Brain microvascular endothelial cell (primary cell): ENCODE data around the gene GNA12.
A peak's percentile ranks its signal among the peaks of the same experiment; 100 is the strongest.

Source experiments
- DNase-seq: peaks from one replicate; pipeline ENCODE4 v3.0.0-alpha.2; 2020
- H3K27ac ChIP-seq: fragments of 250-450 bp; sonication (Bioruptor Pico); 2 replicates; pipeline ENCODE4 v1.5.1; 2020; ENCODE audit warnings: mild to moderate bottlenecking, moderate library complexity
- H3K27me3 ChIP-seq: fragments of 250-450 bp; sonication (Bioruptor Pico); replicated peaks from 2 replicates; pipeline ENCODE4 v1.5.1; 2020; ENCODE audit warnings: mild to moderate bottlenecking
- H3K36me3 ChIP-seq: fragments of 250-450 bp; sonication (Bioruptor Pico); replicated peaks from 2 replicates; pipeline ENCODE4 v1.5.1; 2020; ENCODE audit warnings: mild to moderate bottlenecking
- H3K4me3 ChIP-seq: 2 replicates; pipeline ENCODE4 v1.5.1; 2011; ENCODE audit warnings: low read depth, mild to moderate bottlenecking, control low read depth, low read length, moderate library complexity
- CTCF ChIP-seq: IDR thresholded peaks from 2 replicates; pipeline ENCODE4 v1.5.1; 2011; ENCODE audit warnings: low read depth, mild to moderate bottlenecking, moderate library complexity, low read length, control low read depth, inconsistent platforms; ENCODE audit errors: missing control alignments
- in situ Hi-C: cut with HindIII; loops from 2 replicates; pipeline ENCODE4 v1.10.0; 2017; ENCODE audit warnings: low sequenced_read_pairs, low pct_ligation_motif_present

The GNA12 gene

GRCh38 chr7:2781636-2782035 is 62.5 kb downstream of the GNA12 start:
- TF ChIP-seq CTCF: no peak
- DNase-seq: peak; percentile 63
- H3K36me3 ChIP-seq: peaks cover under 1% of the 10 kb centered on the region
- no peaks in the 10 kb centered on the region for H3K27me3 ChIP-seq
- H3K4me3 ChIP-seq: no peak overlapping the region
- in situ Hi-C loops: no loop called here
- H3K27ac ChIP-seq: peak overlapping the region; percentile 42

GRCh38 chr7:2779051-2779450 is 65.1 kb downstream of the GNA12 start:
- in situ Hi-C loops: no loop called here
- DNase-seq: peak; percentile 11
- Histone ChIP-seq H3K4me3 (no peak overlapping the region), H3K27ac (no peak overlapping the region), H3K27me3 (no peaks in the 10 kb centered on the region), H3K36me3 (peaks cover 5% of the 10 kb centered on the region)
- TF ChIP-seq CTCF: no peak

GRCh38 chr7:2777898-2778535 is 66.1 kb downstream of the GNA12 start:
- Histone ChIP-seq H3K36me3 (peaks cover 5% of the 10 kb centered on the region), H3K27ac (no peak overlapping the region), H3K4me3 (no peak overlapping the region), H3K27me3 (no peaks in the 10 kb centered on the region)
- no peak for TF ChIP-seq CTCF
- no peak for DNase-seq
- in situ Hi-C loops: no loop called here

- DNase-seq: no peak
- in situ Hi-C loops: no loop called here
- H3K4me3 ChIP-seq: no peak overlapping the region
- H3K36me3 ChIP-seq: peaks cover 5% of the 10 kb centered on the region
- no peak for TF ChIP-seq CTCF
- no peaks in the 10 kb centered on the region for H3K27me3 ChIP-seq
- no peak overlapping the region for H3K27ac ChIP-seq
Observed at GRCh38 chr7:2776401-2776800, 67.7 kb downstream of the GNA12 start.

GRCh38 chr7:2775785-2776184 is 68.3 kb downstream of the GNA12 start:
- Histone ChIP-seq H3K27me3 (no peaks in the 10 kb centered on the region), H3K27ac (no peak overlapping the region), H3K36me3 (peaks cover 5% of the 10 kb centered on the region), H3K4me3 (no peak overlapping the region)
- in situ Hi-C loops: no loop called here
- no peak for TF ChIP-seq CTCF
- DNase-seq: no peak

- no peak for TF ChIP-seq CTCF
- Histone ChIP-seq H3K36me3 (peaks cover 5% of the 10 kb centered on the region), H3K27me3 (no peaks in the 10 kb centered on the region), H3K4me3 (no peak overlapping the region), H3K27ac (no peak overlapping the region)
- DNase-seq: no peak
- in situ Hi-C loops: no loop called here
Observed at GRCh38 chr7:2775376-2775775, 68.7 kb downstream of the GNA12 start.
